Measurements from ENCODE around the gene PGM2L1. TPM values are rescaled to one million over a fixed set of nuclear protein-coding genes. Genes with fewer than 3 reads are reported as not detected.

The PGM2L1 gene
- total and polyA plus RNA-seq, 7 experiments from 2014 or later = 4.2 to 17.7 (median 9.1) TPM

DNA sequence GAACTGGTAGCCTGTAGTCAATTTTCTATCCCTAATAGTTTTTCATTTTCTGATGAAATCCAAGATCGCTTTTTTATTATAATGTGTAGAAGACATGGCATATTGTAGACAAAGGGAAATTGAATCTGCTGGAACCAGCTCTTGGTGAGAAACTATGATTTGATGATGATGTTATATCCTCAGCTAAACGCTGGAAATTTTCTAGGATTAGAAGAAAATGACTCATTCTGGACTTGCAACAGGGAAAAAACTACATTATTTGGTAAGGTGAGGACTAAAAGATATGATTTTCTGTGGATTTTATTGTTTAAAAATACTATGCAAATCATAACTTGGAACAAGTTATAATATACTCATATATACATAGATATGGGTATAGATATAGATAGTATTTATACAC, 14.1 kb upstream of the PGM2L1 start:
- H3K4me3 ChIP-seq (ENCODE audit: low read length) = no peak overlapping the region
- Mint-ChIP-seq H3K27me3 (peaks cover 0 to 8% (median 5%) of the 10 kb centered on the region in 5 donors), H3K36me3 (no peaks in the 10 kb centered on the region), H3K4me1 (peaks cover 2 to 14% (median 11%) of the 10 kb centered on the region in 7 donors), H3K4me3 (no peak overlapping the region), H3K27ac (no peak overlapping the region), H3K9me3 (no peaks in the 10 kb centered on the region)
- intact Hi-C loops (cut with micrococcal nuclease) = no loop called here
- ChIA-PET POLR2A (interaction anchor here (0.7 to 1.3 kb wide), 2 partner anchors 13 to 20 kb away, joined by 3 read pairs; no protein-coding TSS in a partner anchor), CTCF (no interaction called here)
- H3K27ac ChIP-seq (ENCODE audit: low read depth, low read length) = no peak overlapping the region
- peaks cover 0 to 4% of the 10 kb centered on the region in 2 donors for H3K4me1 ChIP-seq (ENCODE audit: control insufficient read depth in 2 of 2, insufficient read depth in 2 of 2, low read length in 2 of 2)
- no peaks in the 10 kb centered on the region for H3K36me3 ChIP-seq (ENCODE audit: control insufficient read depth in 2 of 3, insufficient read depth in 3 of 3, low read length in 3 of 3)
- no peak for ATAC-seq
- no peaks in the 10 kb centered on the region for H3K27me3 ChIP-seq (ENCODE audit: control insufficient read depth in 2 of 2, insufficient read depth in 2 of 2, low read length in 2 of 2)
- H3K9me3 ChIP-seq (ENCODE audit: control insufficient read depth in 2 of 3, low read length in 3 of 3) = no peaks in the 10 kb centered on the region
- DNase-seq = no peak

DNA sequence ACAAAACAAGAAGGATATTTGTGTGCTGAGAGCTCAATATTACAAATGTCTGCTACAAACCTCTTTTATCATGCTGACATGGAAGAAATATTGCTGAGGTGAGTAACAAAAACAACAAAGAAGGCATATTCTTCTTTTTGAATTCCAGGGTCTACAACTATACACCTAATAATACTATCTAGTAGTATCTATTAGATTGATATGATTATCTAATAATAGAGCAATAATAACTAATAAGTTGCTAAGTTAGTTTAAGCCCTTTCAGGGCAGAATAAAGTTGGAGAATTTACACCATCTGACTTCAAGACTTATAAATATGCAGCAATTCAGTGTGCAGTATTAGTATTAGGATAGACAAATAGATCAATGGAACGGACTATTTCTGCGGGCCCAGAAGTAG, 11.4 kb upstream of the PGM2L1 start:
- H3K9me3 Mint-ChIP-seq = no peaks in the 10 kb centered on the region
- Histone ChIP-seq H3K27me3 (ENCODE audit: control insufficient read depth in 2 of 2, insufficient read depth in 2 of 2, low read length in 2 of 2) (no peaks in the 10 kb centered on the region), H3K4me3 (ENCODE audit: low read length) (no peak overlapping the region), H3K4me1 (ENCODE audit: control insufficient read depth in 2 of 2, insufficient read depth in 2 of 2, low read length in 2 of 2) (no peaks in the 10 kb centered on the region), H3K27ac (ENCODE audit: low read depth, low read length) (no peak overlapping the region), H3K9me3 (ENCODE audit: control insufficient read depth in 2 of 3, low read length in 3 of 3) (no peaks in the 10 kb centered on the region), H3K36me3 (ENCODE audit: control insufficient read depth in 2 of 3, insufficient read depth in 3 of 3, low read length in 3 of 3) (no peaks in the 10 kb centered on the region)
- H3K4me3 Mint-ChIP-seq = no peak overlapping the region
- intact Hi-C loops (cut with micrococcal nuclease) = no loop called here
- H3K4me1 Mint-ChIP-seq = no peaks in the 10 kb centered on the region
- POLR2A ChIA-PET = interaction anchor here (1.0 kb wide), 1 partner anchor 11 kb away, joined by 3 read pairs; the partner anchor contains the start of gene PGM2L1
- no peaks in the 10 kb centered on the region for H3K36me3 Mint-ChIP-seq
- peaks cover 0 to 16% (median 5%) of the 10 kb centered on the region in 5 donors for H3K27me3 Mint-ChIP-seq
- CTCF ChIA-PET = no interaction called here
- ATAC-seq (no peak), DNase-seq (no peak)
- H3K27ac Mint-ChIP-seq = no peak overlapping the region

DNA sequence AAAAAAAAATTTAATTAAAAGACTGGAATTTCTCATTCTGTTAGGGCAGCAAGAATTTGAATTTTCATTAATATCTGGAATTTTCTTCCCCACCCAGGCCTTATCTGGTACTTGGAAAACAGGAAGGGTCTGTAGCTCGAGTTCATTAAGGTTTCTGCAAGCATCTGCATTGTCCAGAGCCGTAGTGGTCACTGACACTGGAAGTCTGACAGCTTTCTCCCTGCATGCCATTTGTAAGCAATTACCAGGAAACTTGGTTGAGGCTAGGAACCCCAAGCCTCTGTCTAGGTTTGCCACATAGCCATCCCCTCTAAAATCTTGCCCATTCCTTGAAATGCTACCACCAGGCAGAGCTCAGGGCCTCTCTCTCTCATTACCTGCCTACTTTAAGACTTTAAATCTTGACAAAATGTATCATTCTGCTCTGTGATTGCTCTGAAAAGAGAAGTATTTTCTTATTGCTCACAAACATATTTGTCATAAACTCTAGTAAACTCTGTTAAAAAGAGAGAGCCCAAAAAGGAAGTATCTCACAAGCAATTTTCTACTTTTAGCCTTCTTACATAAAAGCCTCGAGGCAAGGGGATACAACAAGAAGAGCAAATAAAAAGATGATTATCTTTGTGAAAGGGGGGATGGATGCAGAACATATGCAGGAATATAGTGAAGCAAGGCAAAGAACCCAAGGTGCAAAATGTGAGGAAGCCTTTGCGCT, 5.5 kb upstream of the PGM2L1 start:
- DNase-seq (no peak), ATAC-seq (no peak)
- Mint-ChIP-seq H3K4me3 (no peak overlapping the region), H3K9me3 (no peaks in the 10 kb centered on the region), H3K27ac (no peak overlapping the region), H3K27me3 (peaks cover 0 to 10% (median 0%) of the 10 kb centered on the region in 5 donors), H3K36me3 (no peaks in the 10 kb centered on the region), H3K4me1 (peaks cover 5 to 13% (median 7%) of the 10 kb centered on the region in 7 donors)
- Histone ChIP-seq H3K36me3 (ENCODE audit: control insufficient read depth in 2 of 3, insufficient read depth in 3 of 3, low read length in 3 of 3) (no peaks in the 10 kb centered on the region), H3K4me1 (ENCODE audit: control insufficient read depth in 2 of 2, insufficient read depth in 2 of 2, low read length in 2 of 2) (no peaks in the 10 kb centered on the region), H3K27ac (ENCODE audit: low read depth, low read length) (no peak overlapping the region), H3K27me3 (ENCODE audit: control insufficient read depth in 2 of 2, insufficient read depth in 2 of 2, low read length in 2 of 2) (no peaks in the 10 kb centered on the region), H3K9me3 (ENCODE audit: control insufficient read depth in 2 of 3, low read length in 3 of 3) (no peaks in the 10 kb centered on the region), H3K4me3 (ENCODE audit: low read length) (no peak overlapping the region)
- CTCF ChIA-PET = no interaction called here
- intact Hi-C loops (cut with micrococcal nuclease) = no loop called here
- POLR2A ChIA-PET = no interaction called here

DNA sequence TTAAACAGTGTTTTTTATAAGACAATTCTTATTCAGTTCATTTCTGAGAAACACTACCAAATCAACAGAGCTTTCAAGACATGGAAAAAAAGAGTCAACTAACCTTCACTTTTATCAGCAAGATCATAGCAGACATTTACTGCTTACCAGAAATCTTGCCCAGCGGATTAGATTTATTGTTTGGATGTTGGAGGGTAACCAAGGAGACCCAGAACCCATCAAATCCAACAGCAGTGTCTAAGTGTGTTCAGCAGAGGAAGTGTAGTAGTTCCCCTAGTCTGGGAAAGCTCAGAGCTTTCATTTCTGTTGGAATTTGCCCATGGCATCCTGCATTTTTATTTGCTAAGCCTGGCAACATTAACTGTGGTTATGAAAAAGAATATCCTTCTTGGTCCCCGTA, 2.4 kb upstream of the PGM2L1 start:
- POLR2A ChIA-PET = interaction anchor here (0.6 to 1.5 kb wide), 2 partner anchors 230 to 1371 kb away, joined by 3 to 4 read pairs; partner anchors contain the start of genes C2CD3 and PPME1

DNA sequence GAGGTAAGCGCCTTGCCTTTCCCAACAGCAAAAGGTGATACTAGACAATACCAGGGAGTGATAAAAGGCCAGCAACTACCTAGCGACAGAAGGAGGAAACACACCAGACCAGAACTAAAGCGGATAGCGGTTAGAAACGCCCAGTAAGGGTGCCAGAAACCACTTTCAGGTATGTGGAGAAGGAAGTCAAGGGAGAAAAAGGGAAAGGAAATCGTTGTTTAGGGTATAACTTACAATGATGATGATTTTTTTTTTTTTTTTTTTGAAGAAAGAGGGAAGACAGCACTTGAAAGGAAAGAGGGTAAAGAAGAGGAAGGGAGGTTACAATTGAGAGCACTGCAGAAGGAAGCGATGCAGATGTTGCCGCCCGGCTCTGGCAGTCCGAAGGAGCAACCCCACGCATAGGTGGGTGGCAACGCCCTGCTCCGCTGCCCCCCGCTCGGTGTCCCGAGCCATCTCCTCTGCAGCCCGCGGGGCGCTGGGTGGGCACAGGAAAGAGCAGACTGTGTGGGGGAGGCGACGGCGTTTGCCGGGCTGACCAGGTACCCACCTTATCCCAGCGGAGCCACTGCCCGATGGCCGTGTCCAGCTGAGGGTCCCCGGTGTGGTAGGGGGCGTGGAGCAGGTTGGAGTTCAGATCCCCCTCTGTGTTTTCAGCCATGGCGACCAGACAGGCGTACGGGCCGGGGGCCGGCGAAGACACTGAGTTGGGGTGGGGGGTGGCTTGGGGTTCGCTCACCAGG, 561 bp downstream of the PGM2L1 start:
- POLR2A ChIA-PET = interaction anchor here (0.6 to 2.3 kb wide), 4 partner anchors 10 to 96 kb away, joined by 3 to 20 read pairs (median 3); partner anchors contain the start of gene LIPT2
- Mint-ChIP-seq H3K27me3 (no peaks in the 10 kb centered on the region), H3K36me3 (no peaks in the 10 kb centered on the region)

More for the DNA sequence above, 2.4 kb upstream of the PGM2L1 start:
- H3K36me3 ChIP-seq (ENCODE audit: control insufficient read depth in 2 of 3, insufficient read depth in 3 of 3, low read length in 3 of 3) = peaks cover 0 to 5% (median 0%) of the 10 kb centered on the region in 3 experiments
- H3K9me3 ChIP-seq (ENCODE audit: control insufficient read depth in 2 of 3, low read length in 3 of 3) = no peaks in the 10 kb centered on the region
- H3K4me3 ChIP-seq (ENCODE audit: low read length) = no peak overlapping the region
- intact Hi-C loops (cut with micrococcal nuclease) = no loop called here
- no peaks in the 10 kb centered on the region for H3K9me3 Mint-ChIP-seq
- H3K27me3 ChIP-seq (ENCODE audit: control insufficient read depth in 2 of 2, insufficient read depth in 2 of 2, low read length in 2 of 2) = no peaks in the 10 kb centered on the region
- H3K27me3 Mint-ChIP-seq = no peaks in the 10 kb centered on the region
- H3K36me3 Mint-ChIP-seq = no peaks in the 10 kb centered on the region
- peaks cover 0 to 10% of the 10 kb centered on the region in 2 donors for H3K4me1 ChIP-seq (ENCODE audit: control insufficient read depth in 2 of 2, insufficient read depth in 2 of 2, low read length in 2 of 2)
- no peak overlapping the region for H3K27ac Mint-ChIP-seq
- no peak for DNase-seq
- no peak for ATAC-seq
- no peak overlapping the region for H3K4me3 Mint-ChIP-seq
- no peak overlapping the region for H3K27ac ChIP-seq (ENCODE audit: low read depth, low read length)
- CTCF ChIA-PET = interaction anchor here (0.7 to 1.1 kb wide), 2 partner anchors 49 to 1123 kb away, joined by 3 read pairs; no protein-coding TSS in a partner anchor
- H3K4me1 Mint-ChIP-seq = peaks cover 9 to 22% (median 14%) of the 10 kb centered on the region in 7 donors

DNA sequence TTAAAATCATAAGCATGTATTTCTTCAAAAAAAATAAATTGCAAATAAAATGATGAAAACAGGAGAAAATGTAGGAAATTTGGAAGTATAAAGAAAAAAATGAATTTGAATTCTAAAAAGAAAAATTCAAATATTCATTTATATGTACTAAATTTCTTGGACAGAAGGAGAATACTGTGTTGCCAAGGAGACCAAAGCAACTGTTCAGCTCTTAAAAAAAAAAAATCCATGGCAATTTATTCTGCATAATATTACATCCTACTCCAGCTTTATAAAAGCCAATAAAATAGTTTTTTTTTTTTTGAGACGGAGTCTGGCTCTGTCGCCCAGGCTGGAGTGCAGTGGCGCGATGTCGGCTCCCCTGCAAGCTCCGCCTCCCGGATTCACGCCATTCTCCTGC, 6.0 kb downstream of the PGM2L1 start:
- H3K27ac ChIP-seq (ENCODE audit: low read depth, low read length) = no peak overlapping the region
- no peak overlapping the region for H3K4me3 Mint-ChIP-seq
- no peaks in the 10 kb centered on the region for H3K36me3 ChIP-seq (ENCODE audit: control insufficient read depth in 2 of 3, insufficient read depth in 3 of 3, low read length in 3 of 3)
- H3K4me1 Mint-ChIP-seq = peaks cover 29 to 62% (median 45%) of the 10 kb centered on the region in 7 donors
- H3K9me3 Mint-ChIP-seq = no peaks in the 10 kb centered on the region
- ChIA-PET CTCF (interaction anchor here (4.0 to 5.8 kb wide), 2 partner anchors 55 to 61 kb away, joined by 22 to 159 read pairs; no protein-coding TSS in a partner anchor), POLR2A (interaction anchor here (0.7 to 1.0 kb wide), 2 partner anchors 20 to 56 kb away, joined by 3 read pairs; no protein-coding TSS in a partner anchor)
- no peaks in the 10 kb centered on the region for H3K36me3 Mint-ChIP-seq
- H3K4me1 ChIP-seq (ENCODE audit: control insufficient read depth in 2 of 2, insufficient read depth in 2 of 2, low read length in 2 of 2) = peaks cover 3 to 6% of the 10 kb centered on the region in 2 donors
- peak overlapping the region in 1 of 9 donors; percentile 60 for H3K27ac Mint-ChIP-seq
- intact Hi-C loops (cut with micrococcal nuclease) = loop anchor here (10.0 kb wide), 2 partner anchors 853 to 1173 kb away; partner anchors contain the start of genes SERPINH1 (in 1 of the 2) and TPBGL (in 1 of the 2)
- no peak overlapping the region for H3K4me3 ChIP-seq (ENCODE audit: low read length)
- no peaks in the 10 kb centered on the region for H3K27me3 Mint-ChIP-seq
- H3K9me3 ChIP-seq (ENCODE audit: control insufficient read depth in 2 of 3, low read length in 3 of 3) = no peaks in the 10 kb centered on the region
- no peaks in the 10 kb centered on the region for H3K27me3 ChIP-seq (ENCODE audit: control insufficient read depth in 2 of 2, insufficient read depth in 2 of 2, low read length in 2 of 2)
- ATAC-seq (no peak), DNase-seq (no peak)

More for the DNA sequence above, 561 bp downstream of the PGM2L1 start:
- H3K27me3 ChIP-seq (ENCODE audit: control insufficient read depth in 2 of 2, insufficient read depth in 2 of 2, low read length in 2 of 2) = no peaks in the 10 kb centered on the region
- peaks cover 0 to 5% (median 0%) of the 10 kb centered on the region in 3 experiments for H3K36me3 ChIP-seq (ENCODE audit: control insufficient read depth in 2 of 3, insufficient read depth in 3 of 3, low read length in 3 of 3)
- Mint-ChIP-seq H3K27ac (peak overlapping the region; percentile 73 to 99 (median 88)), H3K4me3 (peak overlapping the region; percentile 86 to 99 (median 98)), H3K4me1 (peaks cover 19 to 43% (median 31%) of the 10 kb centered on the region in 7 donors), H3K9me3 (no peaks in the 10 kb centered on the region)
- CTCF ChIA-PET = interaction anchor here (1.3 to 2.3 kb wide), 2 partner anchors 9 to 52 kb away, joined by 5 read pairs; no protein-coding TSS in a partner anchor
- ATAC-seq (peak; percentile 33), DNase-seq (peak; percentile 27 to 69 (median 62))
- no peaks in the 10 kb centered on the region for H3K9me3 ChIP-seq (ENCODE audit: control insufficient read depth in 2 of 3, low read length in 3 of 3)
- H3K4me3 ChIP-seq (ENCODE audit: low read length) = peak overlapping the region; percentile 64
- peak overlapping the region; percentile 75 for H3K27ac ChIP-seq (ENCODE audit: low read depth, low read length)
- H3K4me1 ChIP-seq (ENCODE audit: control insufficient read depth in 2 of 2, insufficient read depth in 2 of 2, low read length in 2 of 2) = peaks cover 0 to 10% of the 10 kb centered on the region in 2 donors
- intact Hi-C loops (cut with micrococcal nuclease) = loop anchor here (1.0 to 10.0 kb wide), 16 partner anchors 9 to 1985 kb away; partner anchors contain the start of genes C2CD3 (in 2 of the 2), LIPT2 (in 2 of the 2), POLD3 (in 2 of the 2) and PPME1 (in 2 of the 2)
